SK-N-SH treated with all-trans-retinoic acid at 6 μM for 48 hours (cell line): ENCODE data around the gene GPRC5B.

Source experiments
- ATAC-seq: fragments of 200-7000 bp; cut with Tn5 transposase; 3 replicates; pipeline ENCODE4 v1.9.1; 2020; ENCODE audit warnings: mild to moderate bottlenecking, moderate library complexity
- ARNTL ChIP-seq: fragments of 450-650 bp; formaldehyde crosslinking; IDR thresholded peaks from 2 replicates; pipeline ENCODE4 v1.5.0; 2020; ENCODE audit warnings: low read depth, mild to moderate bottlenecking, moderate library complexity, borderline replicate concordance
- BACH2 ChIP-seq: fragments of 250-450 bp; sonication (Bioruptor Pico); IDR thresholded peaks from 2 replicates; pipeline ENCODE4 v1.9.0; 2021; ENCODE audit warnings: mild to moderate bottlenecking, borderline replicate concordance
- CREB5 ChIP-seq: fragments of 250-450 bp; sonication (Bioruptor Pico); IDR thresholded peaks from 2 replicates; pipeline ENCODE4 v1.5.1; 2020; ENCODE audit warnings: low read depth, mild to moderate bottlenecking, moderate library complexity
- ESRRG ChIP-seq: fragments of 250-450 bp; sonication (Bioruptor Pico); IDR thresholded peaks from 2 replicates; pipeline ENCODE4 v1.6.1; 2021; ENCODE audit warnings: mild to moderate bottlenecking
- GLIS3 ChIP-seq: fragments of 250-450 bp; sonication (Bioruptor Pico); IDR thresholded peaks from 2 replicates; pipeline ENCODE4 v1.5.0; 2020; ENCODE audit warnings: mild to moderate bottlenecking, moderate library complexity
- ISL1 ChIP-seq: fragments of 250-450 bp; sonication (Bioruptor Pico); IDR thresholded peaks from 2 replicates; pipeline ENCODE4 v2.1.2; 2022; ENCODE audit warnings: mild to moderate bottlenecking, moderate library complexity
- OSR1 ChIP-seq: fragments of 250-450 bp; sonication (Bioruptor Pico); IDR thresholded peaks from 2 replicates; pipeline ENCODE4 v1.8.0; 2022; ENCODE audit warnings: moderate library complexity, mild to moderate bottlenecking, inconsistent platforms
- POU6F1 ChIP-seq: fragments of 250-450 bp; sonication (Bioruptor Pico); IDR thresholded peaks from 2 replicates; pipeline ENCODE4 v1.8.0; 2021; ENCODE audit warnings: low read depth, mild to moderate bottlenecking, moderate library complexity, borderline replicate concordance
- RARB ChIP-seq: fragments of 250-450 bp; sonication (Bioruptor Pico); IDR thresholded peaks from 2 replicates; pipeline ENCODE4 v1.8.0; 2021; ENCODE audit warnings: mild to moderate bottlenecking, moderate library complexity
- SNAI2 ChIP-seq: fragments of 250-450 bp; sonication (Bioruptor Pico); IDR thresholded peaks from 2 replicates; pipeline ENCODE4 v1.5.0; 2020; ENCODE audit warnings: mild to moderate bottlenecking, moderate library complexity
- TCF4 ChIP-seq: fragments of 250-450 bp; sonication (Bioruptor Pico); IDR thresholded peaks from 2 replicates; pipeline ENCODE4 v1.8.0; 2021; ENCODE audit warnings: mild to moderate bottlenecking, moderate library complexity, borderline replicate concordance
- TOX ChIP-seq: fragments of 250-450 bp; sonication (Bioruptor Pico); IDR thresholded peaks from 2 replicates; pipeline ENCODE4 v1.8.0; 2021; ENCODE audit warnings: mild to moderate bottlenecking, moderate library complexity, borderline replicate concordance
- ZC3H10 ChIP-seq: fragments of 250-450 bp; sonication (Bioruptor Pico); IDR thresholded peaks from 2 replicates; pipeline ENCODE4 v1.5.1; 2021; ENCODE audit warnings: mild to moderate bottlenecking, moderate library complexity
- ZFP3 ChIP-seq: fragments of 250-450 bp; sonication (Bioruptor Pico); IDR thresholded peaks from 2 replicates; pipeline ENCODE4 v1.5.0; 2020; ENCODE audit warnings: mild to moderate bottlenecking, moderate library complexity
- ZFP30 ChIP-seq: fragments of 450-650 bp; formaldehyde crosslinking; IDR thresholded peaks from 2 replicates; pipeline ENCODE4 v1.5.0; 2022; ENCODE audit warnings: mild to moderate bottlenecking, moderate library complexity
- ZNF565 ChIP-seq: fragments of 450-650 bp; formaldehyde crosslinking; conservative IDR thresholded peaks from 2 replicates; pipeline ENCODE4 v1.5.0; 2020; ENCODE audit warnings: low read depth, mild to moderate bottlenecking, moderate library complexity
- ZNF70 ChIP-seq: fragments of 450-650 bp; formaldehyde crosslinking; IDR thresholded peaks from 2 replicates; pipeline ENCODE4 v1.5.0; 2020; ENCODE audit warnings: mild to moderate bottlenecking, moderate library complexity
- TF ChIP-seq, protein P1 (sequence below): fragments of 250-450 bp; sonication (Bioruptor Pico); IDR thresholded peaks from 2 replicates; pipeline ENCODE4 v1.5.1; 2021; ENCODE audit warnings: mild to moderate bottlenecking, moderate library complexity
- TF ChIP-seq, protein P2 (sequence below): fragments of 250-450 bp; sonication (Bioruptor Pico); IDR thresholded peaks from 2 replicates; pipeline ENCODE4 v1.8.0; 2020; ENCODE audit warnings: mild to moderate bottlenecking, moderate library complexity, borderline replicate concordance

Gene GPRC5B

GRCh38 chr16:19874026-19874425, 10.6 kb downstream of the GPRC5B start:
- ATAC-seq = no peak
- TF ChIP-seq BACH2 (CRISPR knock-in tag) (no peak), ISL1 (CRISPR knock-in tag) (no peak), RARB (CRISPR knock-in tag) (no peak), TCF4 (CRISPR knock-in tag) (no peak), OSR1 (CRISPR knock-in tag) (no peak), TOX (no peak), ZC3H10 (CRISPR knock-in tag) (no peak), CREB5 (CRISPR knock-in tag) (no peak), ZFP30 (CRISPR knock-in tag) (no peak), POU6F1 (CRISPR knock-in tag) (no peak), ZNF70 (CRISPR knock-in tag) (no peak)
- TF ChIP-seq, protein P1, sequence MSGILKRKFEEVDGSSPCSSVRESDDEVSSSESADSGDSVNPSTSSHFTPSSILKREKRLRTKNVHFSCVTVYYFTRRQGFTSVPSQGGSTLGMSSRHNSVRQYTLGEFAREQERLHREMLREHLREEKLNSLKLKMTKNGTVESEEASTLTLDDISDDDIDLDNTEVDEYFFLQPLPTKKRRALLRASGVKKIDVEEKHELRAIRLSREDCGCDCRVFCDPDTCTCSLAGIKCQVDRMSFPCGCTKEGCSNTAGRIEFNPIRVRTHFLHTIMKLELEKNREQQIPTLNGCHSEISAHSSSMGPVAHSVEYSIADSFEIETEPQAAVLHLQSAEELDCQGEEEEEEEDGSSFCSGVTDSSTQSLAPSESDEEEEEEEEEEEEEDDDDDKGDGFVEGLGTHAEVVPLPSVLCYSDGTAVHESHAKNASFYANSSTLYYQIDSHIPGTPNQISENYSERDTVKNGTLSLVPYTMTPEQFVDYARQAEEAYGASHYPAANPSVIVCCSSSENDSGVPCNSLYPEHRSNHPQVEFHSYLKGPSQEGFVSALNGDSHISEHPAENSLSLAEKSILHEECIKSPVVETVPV (CRISPR knock-in tag) = no peak
- TF ChIP-seq, protein P2, sequence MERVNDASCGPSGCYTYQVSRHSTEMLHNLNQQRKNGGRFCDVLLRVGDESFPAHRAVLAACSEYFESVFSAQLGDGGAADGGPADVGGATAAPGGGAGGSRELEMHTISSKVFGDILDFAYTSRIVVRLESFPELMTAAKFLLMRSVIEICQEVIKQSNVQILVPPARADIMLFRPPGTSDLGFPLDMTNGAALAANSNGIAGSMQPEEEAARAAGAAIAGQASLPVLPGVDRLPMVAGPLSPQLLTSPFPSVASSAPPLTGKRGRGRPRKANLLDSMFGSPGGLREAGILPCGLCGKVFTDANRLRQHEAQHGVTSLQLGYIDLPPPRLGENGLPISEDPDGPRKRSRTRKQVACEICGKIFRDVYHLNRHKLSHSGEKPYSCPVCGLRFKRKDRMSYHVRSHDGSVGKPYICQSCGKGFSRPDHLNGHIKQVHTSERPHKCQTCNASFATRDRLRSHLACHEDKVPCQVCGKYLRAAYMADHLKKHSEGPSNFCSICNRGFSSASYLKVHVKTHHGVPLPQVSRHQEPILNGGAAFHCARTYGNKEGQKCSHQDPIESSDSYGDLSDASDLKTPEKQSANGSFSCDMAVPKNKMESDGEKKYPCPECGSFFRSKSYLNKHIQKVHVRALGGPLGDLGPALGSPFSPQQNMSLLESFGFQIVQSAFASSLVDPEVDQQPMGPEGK (CRISPR knock-in tag) = no peak

DNA sequence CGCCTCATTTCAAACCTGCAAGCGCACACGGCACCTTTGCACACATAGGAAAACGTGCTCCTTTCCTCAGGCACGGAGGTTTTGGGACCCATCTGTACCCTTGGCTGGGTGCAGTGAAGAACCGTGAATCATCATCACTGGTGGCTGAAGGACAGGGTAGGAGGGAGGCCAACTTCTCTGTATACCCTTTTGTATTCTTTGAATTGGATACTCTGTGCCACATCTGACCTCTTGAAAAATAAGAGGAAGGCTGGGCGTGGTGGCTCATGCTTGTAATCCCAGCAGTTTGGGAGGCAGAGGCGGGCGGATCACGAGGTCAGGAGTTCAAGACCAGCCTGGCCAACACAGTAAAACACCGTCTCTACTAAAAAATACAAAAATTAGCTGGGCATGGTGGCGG, 11.7 kb downstream of the GPRC5B start:
- ATAC-seq = no peak
- TF ChIP-seq POU6F1 (CRISPR knock-in tag) (no peak), ZNF565 (CRISPR knock-in tag) (no peak), ARNTL (CRISPR knock-in tag) (no peak), ZFP3 (CRISPR knock-in tag) (no peak), OSR1 (CRISPR knock-in tag) (no peak), ZNF70 (CRISPR knock-in tag) (no peak), TOX (no peak)
- TF ChIP-seq, protein P2 (CRISPR knock-in tag) = no peak
- TF ChIP-seq, all 23 proteins: peak for 0

DNA sequence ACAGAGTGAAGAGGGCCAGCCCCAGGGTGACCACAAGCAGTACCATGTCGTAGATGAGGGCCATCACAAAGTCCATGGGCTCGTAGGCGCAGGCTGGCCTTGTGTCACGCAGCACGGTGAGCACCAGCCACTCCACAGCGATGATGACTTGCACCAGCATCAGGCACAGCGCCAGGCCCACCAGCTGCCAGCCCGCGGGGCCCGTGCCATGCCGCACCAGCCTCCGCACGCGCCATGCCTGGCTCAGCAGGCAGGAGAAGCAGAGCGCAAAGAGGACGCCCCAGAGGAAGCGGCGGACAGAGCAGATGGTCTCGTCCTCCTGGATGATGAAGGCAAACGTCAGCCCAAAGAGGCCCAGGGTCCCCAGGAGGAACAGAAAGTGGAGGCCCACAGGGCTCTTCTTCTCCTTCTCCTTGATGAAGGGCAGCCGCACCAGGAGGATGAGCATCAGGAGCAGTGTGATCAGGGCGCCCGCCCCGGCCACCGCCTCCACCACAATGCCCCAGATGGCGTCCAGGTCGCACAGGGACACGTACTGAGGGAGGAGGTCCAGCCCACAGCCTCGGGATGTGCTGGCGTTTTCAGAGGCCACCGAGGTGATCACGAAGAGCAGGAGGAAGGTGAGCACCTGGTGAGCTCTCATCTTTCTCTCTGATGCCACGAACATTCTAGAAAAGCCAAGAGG, 12.3 kb downstream of the GPRC5B start:
- no peak for ATAC-seq
- no peak for TF ChIP-seq GLIS3
- no peak for TF ChIP-seq BACH2 (CRISPR knock-in tag)
- TF ChIP-seq, protein P2 (CRISPR knock-in tag) = no peak
- TF ChIP-seq ZNF565 (CRISPR knock-in tag) = no peak
- TF ChIP-seq ISL1 (CRISPR knock-in tag) = no peak
- no peak for TF ChIP-seq ZFP30 (CRISPR knock-in tag)
- TF ChIP-seq ZNF70 (CRISPR knock-in tag) = no peak
- no peak for TF ChIP-seq ARNTL (CRISPR knock-in tag)
- TF ChIP-seq ESRRG (CRISPR knock-in tag) = no peak
- no peak for TF ChIP-seq TOX
- no peak for TF ChIP-seq POU6F1 (CRISPR knock-in tag)
- no peak for TF ChIP-seq SNAI2 (CRISPR knock-in tag)
- no peak for TF ChIP-seq CREB5 (CRISPR knock-in tag)
